Astrocyte of the cerebellum (primary cell): ENCODE measurements around the gene ADGRG7.

ENCODE experiments used
- DNase-seq: peaks from one replicate; pipeline ENCODE4 v3.0.0-alpha.2; 2011; ENCODE audit warnings: low read depth
- H3K4me3 ChIP-seq: 2 replicates; pipeline ENCODE4 v1.5.1; 2011; ENCODE audit warnings: mild to moderate bottlenecking, low read depth, low read length, moderate library complexity
- CTCF ChIP-seq: IDR thresholded peaks from 2 replicates; pipeline ENCODE4 v1.5.1; 2012; ENCODE audit warnings: low read length, low read depth, moderate library complexity, mild to moderate bottlenecking; ENCODE audit errors: missing control alignments
- in situ Hi-C: cut with HindIII; loops from 2 replicates; pipeline ENCODE4 v1.10.0; 2017; ENCODE audit warnings: low sequenced_read_pairs

Gene ADGRG7

DNA sequence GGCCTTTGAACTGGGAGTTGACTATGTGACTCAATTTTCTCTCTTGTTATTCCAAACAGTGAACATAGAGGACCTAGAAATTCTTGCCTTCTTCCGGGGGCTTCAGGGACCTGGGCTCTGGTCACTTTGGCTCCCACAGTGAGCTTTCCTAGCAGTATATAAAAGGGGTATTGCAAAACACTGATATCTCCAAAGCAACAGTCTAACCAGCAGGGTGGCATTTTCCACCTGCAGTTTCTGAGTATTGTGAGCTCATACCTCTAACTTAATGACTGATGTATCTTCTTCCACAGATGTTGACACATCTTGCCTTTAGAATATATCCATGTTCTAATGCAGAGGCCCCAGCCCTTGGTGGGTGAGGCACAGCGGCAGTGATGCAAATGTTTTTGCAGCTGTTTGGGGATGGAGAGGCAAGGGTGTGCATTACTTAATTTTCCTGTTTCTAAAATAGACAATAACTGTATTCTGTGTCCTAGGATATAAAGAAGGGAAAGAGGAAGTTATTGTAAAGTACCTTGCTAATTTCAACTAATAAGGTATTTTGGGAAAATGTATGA, 45.7 kb upstream of the ADGRG7 start:
- TF ChIP-seq CTCF = no peak
- no peak overlapping the region for H3K4me3 ChIP-seq
- no peak for DNase-seq
- in situ Hi-C loops = no loop called here

DNA sequence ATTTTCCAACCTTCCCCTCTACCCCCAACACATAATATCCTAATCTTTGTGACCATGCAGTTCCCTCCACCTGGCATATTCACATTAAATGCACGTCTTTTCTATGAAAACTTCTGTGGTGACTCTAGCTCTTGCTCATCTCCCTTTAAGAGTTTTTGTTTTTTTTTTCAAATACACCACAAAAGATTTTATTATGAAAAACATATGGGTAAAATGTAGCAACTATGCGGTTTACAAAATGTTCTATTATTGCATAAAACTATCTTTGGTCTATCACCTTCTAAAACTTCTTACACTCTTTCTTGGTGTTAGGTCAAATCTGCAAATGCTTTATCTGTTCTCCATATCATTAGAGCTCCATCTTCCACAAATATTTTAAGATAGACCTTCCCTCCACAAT, 38.6 kb upstream of the ADGRG7 start:
- in situ Hi-C loops = no loop called here
- no peak for DNase-seq
- no peak overlapping the region for H3K4me3 ChIP-seq
- TF ChIP-seq CTCF = no peak

DNA sequence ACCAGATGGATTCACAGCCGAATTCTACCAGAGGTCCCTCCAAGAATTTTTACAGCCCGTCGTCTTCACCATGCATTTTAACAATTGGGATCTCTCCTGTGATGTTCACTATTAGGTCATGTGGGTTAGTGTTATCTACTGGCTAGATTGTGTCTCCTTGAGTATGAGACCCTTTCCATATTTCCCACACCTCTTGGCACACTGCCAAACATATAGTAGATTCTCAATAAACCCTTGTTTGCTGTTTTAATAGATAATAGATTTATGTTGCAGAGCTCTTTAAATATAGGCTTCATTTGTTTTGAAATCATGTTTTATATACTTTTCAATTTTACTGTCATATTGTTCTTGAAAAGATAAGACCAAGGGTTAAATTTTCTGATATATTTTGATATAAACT, 34.9 kb upstream of the ADGRG7 start:
- in situ Hi-C loops = no loop called here
- DNase-seq = no peak
- no peak overlapping the region for H3K4me3 ChIP-seq
- no peak for TF ChIP-seq CTCF

- DNase-seq = no peak
- TF ChIP-seq CTCF = no peak
- no peak overlapping the region for H3K4me3 ChIP-seq
- in situ Hi-C loops = no loop called here
These were observed 33.7 kb upstream of the ADGRG7 start for GRCh38 chr3:100575704-100576103.

DNA sequence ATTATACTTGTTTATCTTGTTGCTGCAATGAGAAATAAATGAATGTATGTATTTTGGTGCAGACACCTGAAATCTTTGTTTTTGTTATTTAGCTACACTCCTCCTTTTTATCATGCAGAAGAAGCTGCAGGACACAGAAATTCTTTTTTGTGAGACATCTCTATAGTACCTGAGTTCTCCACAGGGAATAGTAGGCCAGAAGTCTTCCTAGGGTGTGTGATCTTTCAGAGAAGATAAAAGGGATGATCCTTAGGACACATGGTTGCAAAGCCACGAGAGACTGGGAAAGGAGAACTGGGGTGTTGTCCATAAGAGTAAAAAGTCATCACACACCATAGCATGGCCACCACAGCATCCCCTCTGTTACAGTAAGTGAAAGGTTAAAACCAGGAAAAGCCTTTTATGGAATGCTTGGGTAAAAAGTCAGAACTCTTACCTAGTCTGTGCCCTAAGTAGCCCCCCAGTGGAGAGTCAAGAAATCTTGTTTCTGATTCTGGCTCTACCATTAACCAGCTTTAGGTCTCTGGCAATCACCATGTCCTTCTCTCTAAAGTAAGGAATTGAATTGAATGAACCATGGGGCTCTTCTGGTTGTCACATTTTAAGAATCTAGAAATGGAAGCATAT, 31.9 kb upstream of the ADGRG7 start:
- in situ Hi-C loops = no loop called here
- no peak for DNase-seq
- H3K4me3 ChIP-seq = no peak overlapping the region
- TF ChIP-seq CTCF = no peak

GRCh38 chr3:100578646-100579045, 30.8 kb upstream of the ADGRG7 start:
- DNase-seq = no peak
- no peak overlapping the region for H3K4me3 ChIP-seq
- no peak for TF ChIP-seq CTCF
- in situ Hi-C loops = no loop called here
